PC-3 (cell line): Measurements from ENCODE around the gene PDCD1LG2. TPM values are rescaled to one million over a fixed set of nuclear protein-coding genes. Genes with fewer than 3 reads are reported as not detected.

Source experiments
- ATAC-seq: fragments of 200-7000 bp; cut with Tn5 transposase; 2 replicates; pipeline ENCODE4 v1.9.1; 2020; ENCODE audit warnings: mild to moderate bottlenecking, moderate library complexity
- BruUV-seq: library from RNA; stranded (reverse); fragments of 400-500 nt; replicated peaks from 2 replicates; lab custom pipeline; 2021; lab: Mats Ljungman, UMichigan
- CTCF ChIA-PET: fragments of 300-600 bp; sonication (Branson Sonifier 250); formaldehyde crosslinking; loops from one replicate; lab custom pipeline; 2022; ENCODE audit warnings: antibody characterized with exemption; lab: Charles Lee
- POLR2A ChIA-PET: fragments of 300-600 bp; sonication (Branson Sonifier 250); formaldehyde crosslinking; loops from one replicate; lab custom pipeline; 2022; ENCODE audit warnings: antibody characterized with exemption; ENCODE audit not compliant: unreplicated experiment; lab: Charles Lee
- DNase-seq: peaks from one replicate; pipeline ENCODE4 v3.0.0-alpha.2; 2015
- H2AFZ ChIP-seq: fragments of 300-600 bp; sonication (generic); 2 replicates; pipeline ENCODE4 v1.6.0; 2016; ENCODE audit warnings: antibody characterized with exemption, low read length
- H3F3A ChIP-seq: fragments of 300-600 bp; sonication (generic); one replicate; pipeline ENCODE4 v1.6.0; 2017; ENCODE audit warnings: antibody characterized with exemption, low read length, control low read depth, mild to moderate bottlenecking; ENCODE audit not compliant: unreplicated experiment
- H3K27ac ChIP-seq: fragments of 300-600 bp; sonication (generic); 2 replicates; pipeline ENCODE4 v1.5.1; 2016; ENCODE audit warnings: mild to moderate bottlenecking, low read length
- H3K27me3 ChIP-seq: fragments of 300-600 bp; sonication (generic); 2 replicates; pipeline ENCODE4 v1.6.1; 2016; ENCODE audit warnings: low read length, mixed read lengths
- H3K36me3 ChIP-seq: fragments of 300-600 bp; sonication (generic); 2 replicates; pipeline ENCODE4 v1.6.1; 2016; ENCODE audit warnings: low read depth, mixed run types, low read length, mixed read lengths
- H3K4me1 ChIP-seq: fragments of 300-600 bp; sonication (generic); 2 replicates; pipeline ENCODE4 v1.5.1; 2016; ENCODE audit warnings: low read length; ENCODE audit not compliant: insufficient read depth
- H3K4me2 ChIP-seq: fragments of 300-600 bp; sonication (generic); 2 replicates; pipeline ENCODE4 v1.6.0; 2016; ENCODE audit warnings: low read length
- H3K4me3 ChIP-seq: fragments of 300-600 bp; sonication (generic); 2 replicates; pipeline ENCODE4 v1.5.1; 2016; ENCODE audit warnings: mild to moderate bottlenecking, low read length, mixed read lengths
- H3K79me2 ChIP-seq: fragments of 300-600 bp; sonication (generic); 2 replicates; pipeline ENCODE4 v1.6.1; 2017; ENCODE audit warnings: low read length, mixed read lengths
- H3K9ac ChIP-seq: fragments of 300-600 bp; sonication (generic); 2 replicates; pipeline ENCODE4 v1.6.0; 2016; ENCODE audit warnings: mild to moderate bottlenecking, low read length
- H3K9me2 ChIP-seq: fragments of 300-600 bp; sonication (generic); replicated peaks from 2 replicates; pipeline ENCODE4 v1.6.1; 2016; ENCODE audit warnings: mixed run types, low read length, mixed read lengths
- H3K9me3 ChIP-seq: fragments of 300-600 bp; sonication (generic); 2 replicates; pipeline ENCODE4 v1.6.1; 2016; ENCODE audit warnings: low read length, mixed read lengths
- H4K20me1 ChIP-seq: fragments of 300-600 bp; sonication (generic); 2 replicates; pipeline ENCODE4 v1.6.1; 2016; ENCODE audit warnings: low read length, mixed read lengths
- EZH2 ChIP-seq: fragments of 300-600 bp; sonication (generic); IDR thresholded peaks from one replicate; pipeline ENCODE4 v1.6.1; 2017; ENCODE audit warnings: antibody characterized with exemption, mild to moderate bottlenecking, low read length; ENCODE audit not compliant: unreplicated experiment
- EZH2phosphoT487 ChIP-seq: fragments of 300-600 bp; sonication (generic); IDR thresholded peaks from 2 replicates; pipeline ENCODE4 v1.6.1; 2018; ENCODE audit warnings: mild to moderate bottlenecking, antibody characterized with exemption, low read length, borderline replicate concordance
- intact Hi-C: fragments of 100-400 bp; cut with micrococcal nuclease; formaldehyde crosslinking; loops from 2 replicates; pipeline ENCODE4 v1.9.0; 2023
- total RNA-seq: library from RNA; depleted of rRNA; stranded (reverse); fragments of >200 nt; gene quantifications from 2 replicates; pipeline ENCODE4 v1.2.3, GENCODE V29; 2014
- TF ChIP-seq, protein P1 (sequence below): fragments of 300-600 bp; sonication (generic); conservative IDR thresholded peaks from 2 replicates; pipeline ENCODE4 v1.5.1; 2017; ENCODE audit warnings: antibody characterized with exemption, low read depth, mild to moderate bottlenecking, low read length

Gene PDCD1LG2
- total RNA-seq, 1 experiment from 2014 or later: 1.4 TPM

DNA sequence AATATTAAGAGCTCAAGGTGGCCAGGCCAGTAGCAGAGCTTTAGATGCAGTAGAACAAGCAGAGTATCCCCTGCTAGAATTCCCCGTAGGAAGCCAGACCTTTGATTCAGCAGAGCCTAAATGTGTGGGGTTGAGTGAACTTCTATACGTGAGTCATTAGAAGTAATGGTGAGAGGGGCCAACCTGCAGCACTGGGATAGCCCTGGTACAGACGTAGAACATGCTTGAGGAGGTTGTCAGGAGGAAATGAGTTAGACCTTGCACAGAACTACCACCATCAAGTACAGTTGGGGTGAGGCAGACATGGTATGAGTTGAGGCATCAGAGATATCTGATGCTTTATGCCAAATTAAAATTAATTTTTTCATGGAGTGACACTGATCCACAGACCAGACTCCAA, 42.0 kb downstream of the PDCD1LG2 start:
- POLR2A ChIA-PET: no interaction called here
- H3K27ac ChIP-seq: no peak overlapping the region
- no peaks in the 10 kb centered on the region for H3K27me3 ChIP-seq
- no peak overlapping the region for H3K4me3 ChIP-seq
- intact Hi-C loops: no loop called here
- no peak for ATAC-seq
- CTCF ChIA-PET: no interaction called here
- TF ChIP-seq, protein P1, sequence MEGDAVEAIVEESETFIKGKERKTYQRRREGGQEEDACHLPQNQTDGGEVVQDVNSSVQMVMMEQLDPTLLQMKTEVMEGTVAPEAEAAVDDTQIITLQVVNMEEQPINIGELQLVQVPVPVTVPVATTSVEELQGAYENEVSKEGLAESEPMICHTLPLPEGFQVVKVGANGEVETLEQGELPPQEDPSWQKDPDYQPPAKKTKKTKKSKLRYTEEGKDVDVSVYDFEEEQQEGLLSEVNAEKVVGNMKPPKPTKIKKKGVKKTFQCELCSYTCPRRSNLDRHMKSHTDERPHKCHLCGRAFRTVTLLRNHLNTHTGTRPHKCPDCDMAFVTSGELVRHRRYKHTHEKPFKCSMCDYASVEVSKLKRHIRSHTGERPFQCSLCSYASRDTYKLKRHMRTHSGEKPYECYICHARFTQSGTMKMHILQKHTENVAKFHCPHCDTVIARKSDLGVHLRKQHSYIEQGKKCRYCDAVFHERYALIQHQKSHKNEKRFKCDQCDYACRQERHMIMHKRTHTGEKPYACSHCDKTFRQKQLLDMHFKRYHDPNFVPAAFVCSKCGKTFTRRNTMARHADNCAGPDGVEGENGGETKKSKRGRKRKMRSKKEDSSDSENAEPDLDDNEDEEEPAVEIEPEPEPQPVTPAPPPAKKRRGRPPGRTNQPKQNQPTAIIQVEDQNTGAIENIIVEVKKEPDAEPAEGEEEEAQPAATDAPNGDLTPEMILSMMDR: no peak
- TF ChIP-seq EZH2phosphoT487 (no peak), EZH2 (no peak)
- H3K4me1 ChIP-seq: peaks cover 22% of the 10 kb centered on the region
- H3K9ac ChIP-seq: no peak overlapping the region
- BruUV-seq: no TSS peak
- H2AFZ ChIP-seq: no peak overlapping the region
- no peaks in the 10 kb centered on the region for H3K79me2 ChIP-seq
- DNase-seq: no peak
- no peaks in the 10 kb centered on the region for H3F3A ChIP-seq
- no peaks in the 10 kb centered on the region for H3K9me3 ChIP-seq
- H4K20me1 ChIP-seq: no peaks in the 10 kb centered on the region
- H3K9me2 ChIP-seq: no peaks in the 10 kb centered on the region
- no peaks in the 10 kb centered on the region for H3K36me3 ChIP-seq
- no peak overlapping the region for H3K4me2 ChIP-seq

DNA sequence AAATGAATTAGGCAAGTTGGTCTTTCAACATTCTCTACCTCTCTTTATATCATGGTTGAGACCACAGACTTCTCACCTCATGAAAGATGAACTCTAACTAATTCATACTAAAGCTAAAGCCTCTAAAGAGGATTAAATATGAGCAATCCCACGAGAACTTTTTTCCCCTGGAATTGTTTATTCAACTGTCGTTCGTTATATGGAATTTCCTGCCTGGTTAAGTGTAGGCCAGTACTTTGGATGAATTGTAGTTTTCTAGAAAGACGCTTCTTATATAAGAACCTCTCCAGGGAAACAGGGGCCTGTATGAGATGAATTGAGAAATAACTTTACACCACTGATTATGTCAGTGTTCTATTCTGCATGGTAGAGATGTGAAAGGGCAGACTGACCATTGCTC, 42.9 kb downstream of the PDCD1LG2 start:
- H3K9me3 ChIP-seq: no peaks in the 10 kb centered on the region
- TF ChIP-seq EZH2 (no peak), EZH2phosphoT487 (no peak)
- TF ChIP-seq, protein P1: no peak
- H2AFZ ChIP-seq: no peak overlapping the region
- H3K4me1 ChIP-seq: peaks cover 22% of the 10 kb centered on the region
- H4K20me1 ChIP-seq: no peaks in the 10 kb centered on the region
- H3K9me2 ChIP-seq: no peaks in the 10 kb centered on the region
- CTCF ChIA-PET: no interaction called here
- POLR2A ChIA-PET: no interaction called here
- no peak overlapping the region for H3K27ac ChIP-seq
- intact Hi-C loops: no loop called here
- no peaks in the 10 kb centered on the region for H3K79me2 ChIP-seq
- no TSS peak for BruUV-seq
- DNase-seq (no peak), ATAC-seq (no peak)
- H3K4me2 ChIP-seq: no peak overlapping the region
- no peak overlapping the region for H3K4me3 ChIP-seq
- H3K27me3 ChIP-seq: no peaks in the 10 kb centered on the region
- no peaks in the 10 kb centered on the region for H3K36me3 ChIP-seq
- H3F3A ChIP-seq: no peaks in the 10 kb centered on the region
- no peak overlapping the region for H3K9ac ChIP-seq

DNA sequence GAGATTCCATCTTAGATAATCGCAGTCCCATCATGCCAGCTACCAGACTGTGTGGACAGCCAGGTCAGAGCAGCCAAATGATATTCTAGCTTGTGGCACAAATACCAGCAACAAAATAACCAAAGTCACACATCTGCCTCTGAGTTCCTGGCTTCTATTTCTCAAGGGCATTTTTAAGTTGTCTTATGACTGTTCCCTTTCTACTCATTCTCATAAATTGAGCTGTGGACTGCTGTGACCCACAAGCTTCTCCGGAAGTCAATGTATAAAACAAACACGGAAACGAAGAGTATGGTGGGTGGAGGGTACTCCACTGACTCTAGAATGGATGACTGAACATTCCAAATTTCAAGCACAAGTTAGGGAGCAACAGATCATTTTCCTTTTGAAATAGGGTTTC, 43.9 kb downstream of the PDCD1LG2 start:
- ChIA-PET POLR2A (no interaction called here), CTCF (no interaction called here)
- Histone ChIP-seq H4K20me1 (no peaks in the 10 kb centered on the region), H3K36me3 (no peaks in the 10 kb centered on the region), H2AFZ (no peak overlapping the region), H3K9me3 (no peaks in the 10 kb centered on the region), H3K9ac (no peak overlapping the region), H3K79me2 (no peaks in the 10 kb centered on the region), H3K27ac (no peak overlapping the region), H3K9me2 (no peaks in the 10 kb centered on the region), H3K27me3 (no peaks in the 10 kb centered on the region), H3K4me3 (no peak overlapping the region), H3K4me2 (no peak overlapping the region), H3F3A (no peaks in the 10 kb centered on the region), H3K4me1 (peaks cover 22% of the 10 kb centered on the region)
- TF ChIP-seq EZH2phosphoT487: no peak
- TF ChIP-seq, protein P1: no peak
- no peak for TF ChIP-seq EZH2
- intact Hi-C loops: no loop called here
- no peak for DNase-seq
- BruUV-seq: TSS peak; percentile 35
- no peak for ATAC-seq
